ENCODE measurements around the gene PTPRJ. TPM values are rescaled to one million over a fixed set of nuclear protein-coding genes. Genes with fewer than 3 reads are reported as not detected.

Gene PTPRJ
- total RNA-seq, 1 experiment from 2014 or later, result 15.2 TPM

DNA sequence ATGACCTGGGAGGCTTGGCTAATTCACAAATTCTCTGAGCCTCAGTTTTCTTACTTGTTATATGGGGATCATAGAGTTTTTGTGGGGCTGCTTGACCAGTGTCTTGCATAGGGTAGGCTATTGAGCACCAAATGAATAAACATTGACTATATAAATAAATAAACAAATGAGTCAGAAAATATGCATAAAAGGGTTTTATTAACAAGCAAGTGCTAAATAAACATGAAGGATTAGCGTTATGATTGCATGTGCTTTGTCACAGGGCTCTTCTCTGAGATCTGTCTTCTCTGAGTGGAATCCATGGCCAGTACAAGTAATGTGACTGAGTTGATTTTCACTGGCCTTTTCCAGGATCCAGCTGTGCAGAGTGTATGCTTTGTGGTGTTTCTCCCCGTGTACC lies 236.2 kb downstream of the PTPRJ start, which contains the start of gene OR4B1:
Gene OR4B1, plus strand, starts transcription at position 301 of the 400 bp plus-strand sequence. Its CDS starts 0 bp downstream, at position 301.
- DNase-seq (ENCODE audit: low spot score), result no peak

Other genes starting within 250 kb of the PTPRJ start
- 32.9 and 33.4 TPM in 2 replicates for gene FNBP4, start 213.2 kb upstream of the PTPRJ start, total RNA-seq (2014; rRNA removed; shearing (Covaris generic))
- gene NUP160, start 132.2 kb upstream of the PTPRJ start, total RNA-seq (2014; rRNA removed; shearing (Covaris generic)), result 42.3 and 43.4 TPM in 2 replicates
- gene OR4B1, start 236.3 kb downstream of the PTPRJ start, total RNA-seq (2014; rRNA removed; shearing (Covaris generic)), result not detected in 2 replicates